ENCODE data around the gene TMEM167B. TPM values are rescaled to one million over a fixed set of nuclear protein-coding genes. Genes with fewer than 3 reads are reported as not detected.
"Not testable (repeated sequence)": the region's sequence is repeated elsewhere in the genome, so short reads cannot be mapped to it uniquely, and the experiment has no call there.

TMEM167B gene
- total RNA-seq, 2 experiments from 2014 or later: 20.8 to 21.2 TPM

GRCh38 chr1:109140392-109140791 is 49.8 kb downstream of the TMEM167B start:
- Mint-ChIP-seq H3K27me3 (ENCODE audit: low read depth) (peaks cover 4% of the 10 kb centered on the region), H3K9me3 (ENCODE audit: insufficient read depth) (no peaks in the 10 kb centered on the region), H3K36me3 (ENCODE audit: low read depth) (no peaks in the 10 kb centered on the region), H3K27ac (no peak overlapping the region), H3K4me3 (no peak overlapping the region), H3K4me1 (ENCODE audit: low read depth) (no peaks in the 10 kb centered on the region)
- POLR2A ChIA-PET: interaction anchor here (0.6 kb wide), 1 partner anchor 302 kb away, joined by 3 read pairs; no protein-coding TSS in a partner anchor
- CTCF ChIA-PET: interaction anchor here (2.1 kb wide), 1 partner anchor 27 kb away, joined by 6 read pairs; a partner anchor contains a TSS
- no peak for ATAC-seq
- no peak for DNase-seq

GRCh38 chr1:109142260-109142659 is 51.7 kb downstream of the TMEM167B start:
- no peak overlapping the region for H3K27ac Mint-ChIP-seq
- no peaks in the 10 kb centered on the region for H3K36me3 Mint-ChIP-seq (ENCODE audit: low read depth)
- no peaks in the 10 kb centered on the region for H3K4me1 Mint-ChIP-seq (ENCODE audit: low read depth)
- DNase-seq (no peak), ATAC-seq (no peak)
- no peaks in the 10 kb centered on the region for H3K9me3 Mint-ChIP-seq (ENCODE audit: insufficient read depth)
- ChIA-PET POLR2A (no interaction called here), CTCF (no interaction called here)
- H3K4me3 Mint-ChIP-seq: no peak overlapping the region
- H3K27me3 Mint-ChIP-seq (ENCODE audit: low read depth): peaks cover 4% of the 10 kb centered on the region

DNA sequence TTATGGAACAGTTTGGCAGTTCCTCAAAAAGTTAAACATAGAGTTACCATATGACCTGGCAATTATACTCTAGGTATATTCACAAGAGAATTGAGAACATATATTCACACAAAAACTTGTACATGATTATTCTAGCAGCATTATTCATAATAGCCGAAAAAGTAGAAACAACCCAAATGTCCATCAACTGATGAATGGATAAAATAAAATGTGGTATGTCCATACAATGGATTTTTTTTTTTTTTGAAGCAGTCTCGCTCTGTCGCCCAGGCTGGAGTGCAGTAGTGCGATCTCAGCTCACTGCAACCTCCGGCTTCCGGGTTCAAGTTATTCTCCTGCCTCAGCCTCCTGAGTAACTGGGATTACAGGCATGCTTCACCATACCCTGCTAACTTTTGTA is 52.2 kb downstream of the TMEM167B start:
- ATAC-seq: not testable (repeated sequence)

More for the DNA sequence above, 52.2 kb downstream of the TMEM167B start:
- H3K9me3 Mint-ChIP-seq (ENCODE audit: insufficient read depth); CTCF ChIA-PET; POLR2A ChIA-PET; H3K27me3 Mint-ChIP-seq (ENCODE audit: low read depth); H3K4me3 Mint-ChIP-seq; H3K27ac Mint-ChIP-seq; H3K4me1 Mint-ChIP-seq (ENCODE audit: low read depth); H3K36me3 Mint-ChIP-seq (ENCODE audit: low read depth); DNase-seq: not testable (repeated sequence)

Other genes starting within 250 kb of the TMEM167B start
- gene AKNAD1, start 233.7 kb upstream of the TMEM167B start, total RNA-seq: not detected
- 10 to 100 TPM; 40.7 to 44.9 TPM for gene GPSM2, start 213.8 kb upstream of the TMEM167B start, total RNA-seq
- 10 to 100 TPM; 11.8 to 13.7 TPM for gene CLCC1, start 127.3 kb upstream of the TMEM167B start, total RNA-seq
- 10 to 100 TPM; 13.1 to 14.8 TPM for gene WDR47, start 48.7 kb upstream of the TMEM167B start, total RNA-seq
- 10 to 100 TPM; 24.5 to 24.6 TPM for gene TAF13, start 14.8 kb upstream of the TMEM167B start, total RNA-seq
- 1 to 10 TPM; 1.9 to 2.8 TPM for gene ELAPOR1, start 23.4 kb downstream of the TMEM167B start, total RNA-seq
- 100 to 1,000 TPM; 145 to 157 TPM for gene SARS1, start 123.2 kb downstream of the TMEM167B start, total RNA-seq
- 1 to 10 TPM; 4.9 to 5.2 TPM for gene CELSR2, start 158.8 kb downstream of the TMEM167B start, total RNA-seq
- gene PSRC1, start 192.4 kb downstream of the TMEM167B start, total RNA-seq: 10 to 100 TPM; 38.2 to 40.7 TPM
- gene MYBPHL, start 216.2 kb downstream of the TMEM167B start, total RNA-seq: not detected

All from activated CD8-positive, alpha-beta T cell treated with anti-CD3 and anti-CD28 coated beads, Interleukin-2, amount 10 ng/mL, durations not matched to agents 7 days and 5 days (primary cell).